GM21717 (cell line): Measurements from ENCODE around the gene GLIPR1L2.
"Not testable (repeated sequence)": the region's sequence is repeated elsewhere in the genome, so short reads cannot be mapped to it uniquely, and the experiment has no call there.

Experiments
- ATAC-seq: cut with Tn5 transposase; IDR thresholded peaks from one replicate; pipeline ENCODE4 v1.9.1; 2021; ENCODE audit warnings: mild to moderate bottlenecking, moderate library complexity; ENCODE audit not compliant: unreplicated experiment

GLIPR1L2 gene

DNA sequence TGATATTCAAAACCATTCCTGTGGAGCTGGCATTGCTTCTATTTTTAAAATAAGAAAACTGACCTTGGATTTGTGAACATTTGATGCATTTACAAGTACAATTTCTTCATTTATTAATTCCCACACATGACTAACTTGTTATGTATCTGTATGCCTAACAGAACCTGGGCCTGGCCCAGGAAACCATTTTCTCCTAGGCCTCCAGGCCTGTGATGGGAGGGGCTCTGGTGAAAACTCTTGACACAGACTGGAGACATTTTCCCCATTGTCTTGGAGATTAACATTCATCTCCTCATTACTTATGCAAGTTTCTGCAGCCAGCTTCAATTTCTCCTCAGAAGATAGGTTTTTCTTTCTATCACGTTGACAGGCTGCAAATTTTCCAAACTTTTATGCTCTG lies 42.0 kb downstream of the GLIPR1L2 start:
- no peak for ATAC-seq

DNA sequence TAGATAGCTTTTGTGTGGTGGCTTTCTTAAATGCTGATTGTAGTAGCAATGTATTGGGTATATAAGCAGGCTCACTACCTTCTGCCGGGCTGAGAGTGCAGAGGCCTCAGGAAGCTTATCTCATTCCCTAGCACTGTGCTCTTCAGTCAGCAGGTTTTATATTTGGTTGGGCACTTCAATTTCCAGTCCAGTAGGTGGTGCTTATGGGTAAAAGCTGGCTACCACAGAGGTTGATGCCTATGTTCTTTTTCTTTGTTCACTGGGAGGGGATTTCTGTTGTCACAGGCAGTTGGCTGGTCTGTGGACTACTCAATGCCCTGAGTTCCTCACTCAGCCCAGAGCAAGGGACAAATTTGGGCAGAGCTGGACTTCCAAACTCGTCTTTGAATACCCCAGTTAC lies 46.7 kb downstream of the GLIPR1L2 start:
- peak; percentile 55 for ATAC-seq

DNA sequence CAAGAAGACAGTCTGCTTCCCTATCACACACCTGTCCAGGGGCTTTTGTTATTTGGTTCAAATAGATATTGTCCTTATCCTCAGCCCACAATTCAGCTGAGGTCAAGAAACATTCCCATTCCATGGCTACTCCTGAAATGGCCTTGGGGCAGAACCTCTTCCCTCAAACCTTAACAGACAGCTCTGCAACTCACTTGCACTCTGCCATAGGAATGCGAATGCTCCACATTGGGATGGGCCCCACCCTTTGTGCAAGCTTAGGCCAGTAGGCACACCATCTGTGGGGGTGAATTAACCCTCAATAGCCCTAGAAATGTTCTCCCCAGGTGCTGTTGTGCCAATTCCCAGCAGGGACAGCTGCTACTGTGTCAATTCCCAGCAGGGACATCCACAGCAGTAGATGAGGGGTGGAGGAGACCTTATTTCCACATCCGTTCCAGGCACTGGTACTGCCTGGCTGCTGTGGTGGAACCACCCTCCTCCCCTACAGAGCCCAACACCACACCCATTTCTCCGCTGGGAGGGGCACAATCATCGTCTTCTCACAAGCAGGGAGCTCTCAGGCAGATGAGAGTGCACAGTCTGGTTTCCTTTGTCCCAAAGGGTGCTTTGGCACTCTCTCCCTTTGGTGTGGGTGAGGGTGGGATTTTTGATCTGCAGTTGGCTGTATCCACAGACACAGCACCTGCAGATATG lies 47.3 kb downstream of the GLIPR1L2 start:
- ATAC-seq, result no peak

DNA sequence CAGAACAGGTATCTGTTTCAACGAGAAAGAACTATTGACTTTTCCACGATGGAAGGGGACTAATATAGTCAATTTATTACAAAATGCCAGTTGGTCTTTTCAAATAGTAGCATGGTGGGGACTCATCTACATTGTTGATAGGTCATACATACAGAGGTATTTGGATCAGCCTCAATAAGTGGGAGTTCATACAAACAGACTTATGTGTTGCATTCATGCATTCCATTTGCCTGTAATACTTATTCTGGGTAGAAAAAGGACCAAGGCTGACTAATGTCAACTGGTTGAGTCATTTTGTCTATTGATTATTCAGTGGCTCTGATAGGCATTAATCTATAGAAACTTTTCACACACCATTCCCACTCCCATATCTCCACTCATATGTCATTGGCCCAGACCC lies 48.2 kb downstream of the GLIPR1L2 start:
- no peak for ATAC-seq

DNA sequence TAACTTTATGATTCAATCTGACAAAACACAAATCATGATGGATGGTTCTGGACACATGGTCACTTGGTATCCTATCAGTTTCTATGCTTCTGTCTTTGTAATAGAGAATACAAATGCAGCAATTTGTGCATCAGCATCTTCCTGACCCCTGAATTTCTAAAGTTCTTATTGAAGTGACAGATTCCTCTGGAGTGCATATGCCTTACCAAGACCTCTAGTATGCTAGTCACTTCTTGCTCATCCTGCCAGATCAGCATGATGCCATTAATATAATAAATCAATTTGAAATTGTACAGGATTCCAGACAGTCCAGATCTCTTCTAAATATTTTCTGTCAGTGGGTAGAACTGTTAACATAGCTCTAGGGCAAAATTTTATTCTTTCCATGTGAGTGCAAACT lies 49.0 kb downstream of the GLIPR1L2 start:
- no peak for ATAC-seq

DNA sequence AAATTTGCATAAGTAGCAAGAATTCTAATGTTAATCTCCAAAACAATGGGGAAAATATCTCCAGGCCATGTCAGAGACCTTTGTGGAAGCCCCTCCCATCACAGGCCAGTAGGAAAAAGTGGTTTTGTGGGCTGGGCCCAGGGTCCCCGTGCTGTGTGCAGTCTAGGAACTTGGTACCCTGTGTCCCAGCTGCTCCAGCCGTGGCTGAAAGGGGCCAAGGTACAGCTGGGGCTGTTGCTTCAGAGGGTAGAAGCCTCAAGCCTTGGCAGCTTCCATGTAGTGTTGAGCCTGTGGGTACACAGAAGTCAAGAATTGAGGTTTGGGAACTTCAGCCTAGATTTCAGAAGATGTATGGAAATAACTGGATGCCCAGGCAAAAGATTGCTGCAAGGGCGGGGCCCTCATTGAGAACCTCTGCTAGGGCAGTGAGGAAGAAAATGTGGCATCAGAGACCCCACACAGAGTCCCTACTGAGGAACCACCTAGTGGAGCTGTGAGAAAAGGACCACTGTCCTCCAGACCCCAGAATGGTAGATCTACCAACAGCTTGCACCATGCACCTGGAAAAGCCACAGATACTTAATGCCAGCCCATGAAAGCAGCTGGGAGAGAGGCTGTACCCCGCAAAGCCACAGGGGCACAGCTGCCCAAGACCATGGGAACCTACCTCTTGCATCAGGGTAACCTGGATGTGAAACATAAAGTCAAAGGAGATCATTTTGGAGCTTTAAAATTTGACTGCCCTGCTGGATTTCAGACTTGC lies 51.0 kb downstream of the GLIPR1L2 start:
- not testable (repeated sequence) for ATAC-seq

DNA sequence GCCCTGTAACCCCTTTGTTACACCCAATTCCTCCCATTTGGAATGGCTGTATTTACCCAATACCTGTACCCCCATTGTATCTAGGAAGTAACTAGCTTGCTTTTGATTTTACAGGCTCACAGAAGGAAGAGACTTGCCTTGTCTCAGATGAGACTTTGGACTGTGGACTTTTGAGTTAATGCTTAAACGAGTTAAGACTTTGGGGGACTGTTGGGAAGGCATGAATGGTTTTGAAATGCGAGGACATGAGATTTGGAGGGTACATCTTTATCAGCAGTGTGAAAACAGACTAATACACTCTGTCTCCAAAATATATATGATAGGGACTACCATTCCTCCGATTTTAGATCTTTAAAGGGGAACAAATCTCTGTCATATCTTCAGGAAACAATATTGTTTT lies 51.6 kb downstream of the GLIPR1L2 start:
- ATAC-seq, result not testable (repeated sequence)

DNA sequence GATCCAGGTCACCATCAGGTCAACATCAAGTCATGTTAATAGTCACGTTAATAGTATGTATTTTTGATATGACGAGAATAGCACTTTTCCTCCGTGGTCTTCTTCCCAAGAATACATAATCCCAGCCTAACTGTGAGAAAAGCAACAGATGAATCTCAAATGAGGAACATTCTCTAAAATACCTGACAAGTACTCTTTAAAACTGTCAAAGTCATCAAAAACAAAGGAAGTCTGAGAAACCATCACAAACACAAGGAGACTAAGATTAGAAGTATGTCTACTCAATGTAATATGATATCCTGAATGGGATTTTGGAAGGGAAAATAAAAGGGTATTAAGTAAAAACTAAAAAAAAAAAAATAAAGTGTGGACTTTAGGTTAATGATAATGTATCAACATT lies 52.8 kb downstream of the GLIPR1L2 start:
- no peak for ATAC-seq

DNA sequence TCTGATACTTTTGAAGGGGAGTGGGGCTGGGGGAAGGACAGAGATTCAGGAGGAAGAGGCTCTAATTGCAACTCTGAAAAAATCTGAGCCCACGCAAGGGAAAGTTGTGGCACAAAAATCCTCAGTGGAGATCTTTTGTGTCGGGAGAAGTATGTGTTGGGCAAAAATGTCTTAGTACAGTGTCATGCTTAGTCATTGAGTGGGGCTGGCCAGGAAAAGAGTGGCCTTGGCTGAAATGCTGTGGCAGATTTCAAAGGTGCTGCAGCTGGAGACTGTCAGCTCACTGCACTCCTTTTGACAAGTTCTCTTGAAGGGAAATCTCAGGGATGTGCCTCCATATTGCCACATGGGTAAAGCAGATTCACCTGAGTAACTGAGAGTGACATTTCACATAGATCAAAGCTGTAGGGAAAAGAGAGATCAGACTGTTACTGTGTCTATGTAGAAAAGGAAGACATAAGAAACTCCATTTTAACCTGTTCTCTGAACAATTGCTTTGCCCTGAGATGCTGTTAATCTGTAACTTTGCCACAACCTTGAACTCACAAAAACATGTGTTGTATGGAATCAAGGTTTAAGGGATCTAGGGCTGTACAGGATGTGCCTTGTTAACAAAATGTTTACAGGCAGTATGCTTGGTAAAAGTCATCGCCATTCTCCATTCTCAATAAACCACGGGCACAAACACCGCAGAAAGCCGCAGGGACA lies 53.7 kb downstream of the GLIPR1L2 start:
- ATAC-seq, result no peak

DNA sequence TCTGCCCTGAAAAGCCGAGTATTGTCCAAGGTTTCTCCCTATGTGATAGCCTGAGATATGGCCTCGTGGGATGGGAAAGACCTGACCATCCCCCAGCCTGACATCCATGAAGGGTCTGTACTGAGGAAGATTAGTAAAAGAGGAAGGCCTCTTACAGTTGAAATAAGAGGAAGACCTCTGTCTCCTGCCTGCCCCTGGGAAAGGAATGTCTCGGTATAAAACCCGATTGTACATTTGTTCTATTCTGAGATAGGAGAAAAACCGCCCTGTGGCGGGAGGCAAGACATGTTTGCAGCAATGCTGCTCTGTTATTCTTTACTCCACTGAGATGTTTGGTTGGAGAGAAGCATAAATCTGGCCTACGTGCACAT lies 54.2 kb downstream of the GLIPR1L2 start:
- ATAC-seq, result not testable (repeated sequence)

DNA sequence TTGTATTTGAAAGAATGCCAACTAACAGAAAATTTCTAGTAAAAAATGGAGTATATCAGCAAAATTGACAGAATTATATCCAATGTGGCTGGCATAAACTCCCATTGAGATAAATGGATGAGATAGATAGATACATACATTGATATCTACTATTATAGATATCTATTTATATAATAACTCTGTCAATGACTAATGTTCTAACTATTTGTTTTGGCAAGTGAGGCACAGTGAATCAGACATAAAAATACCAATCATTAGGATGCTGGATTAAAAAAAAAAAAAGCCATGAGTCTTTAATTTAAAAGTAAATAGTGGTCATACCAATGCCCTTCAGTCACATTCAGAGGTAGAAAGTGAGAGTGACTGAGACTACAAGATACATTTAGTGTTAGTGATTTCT lies 56.0 kb downstream of the GLIPR1L2 start:
- ATAC-seq, result no peak

DNA sequence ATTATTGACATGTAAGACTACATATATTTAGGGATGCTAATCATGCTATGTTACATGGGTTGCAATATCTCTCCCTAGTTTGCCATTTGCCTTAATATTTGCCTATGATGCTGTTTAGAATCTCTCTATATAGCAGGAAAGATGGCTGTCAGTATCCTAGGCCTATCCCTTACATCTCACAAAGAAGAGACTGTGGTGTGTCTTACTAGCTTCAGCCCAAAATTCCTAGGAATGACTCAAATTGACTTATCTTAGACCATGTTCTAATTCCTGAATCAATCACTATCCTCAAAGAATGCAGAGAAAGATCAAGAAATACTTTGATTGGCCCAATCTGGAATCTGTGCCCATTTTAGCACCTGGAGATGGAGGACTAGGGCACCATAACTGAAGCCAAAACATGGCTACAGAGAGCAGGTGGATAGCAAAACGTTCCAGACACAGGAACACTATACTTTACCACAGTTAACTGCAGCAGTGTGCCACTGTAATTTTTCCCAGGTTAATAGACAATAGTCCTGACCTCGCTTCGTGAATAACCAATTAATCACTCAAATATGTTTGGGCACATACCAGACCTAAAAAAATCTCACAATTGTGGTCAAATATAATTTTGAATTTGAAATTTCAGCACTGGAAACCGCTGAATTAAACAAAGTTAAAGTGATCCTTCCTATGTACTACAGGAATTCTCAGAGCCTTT lies 57.0 kb downstream of the GLIPR1L2 start:
- ATAC-seq, result no peak

DNA sequence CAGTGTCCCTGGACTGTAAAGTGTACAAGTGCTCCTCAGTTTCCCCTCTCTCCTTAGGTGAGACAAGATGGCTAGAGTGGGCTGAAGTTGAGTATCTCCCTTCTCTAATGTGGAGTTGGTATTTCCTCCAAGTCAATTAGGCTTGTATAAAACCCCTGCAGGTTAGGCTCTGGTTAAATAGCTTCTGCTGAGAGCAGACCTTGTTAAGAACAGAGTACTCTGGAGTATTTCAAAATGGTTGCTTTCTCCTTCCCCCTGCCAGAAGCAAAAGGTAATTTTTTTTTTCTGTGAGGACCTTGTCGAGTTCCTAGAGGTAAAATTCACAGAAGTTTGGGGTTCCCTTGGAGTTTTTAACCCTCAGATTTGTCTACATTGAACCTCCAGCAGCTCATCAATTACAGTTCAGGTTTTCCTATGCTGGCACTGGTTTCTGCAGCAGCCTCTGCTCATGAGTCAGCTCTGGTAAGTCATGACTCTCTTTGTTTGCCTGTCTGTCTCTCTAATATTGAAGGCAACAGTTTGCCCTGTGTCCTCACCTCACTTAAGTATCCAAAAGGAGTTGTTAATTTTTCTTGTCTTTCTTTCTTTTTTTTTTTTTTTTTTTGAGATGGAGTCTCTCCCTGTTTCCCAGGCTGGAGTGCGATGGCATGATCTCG lies 61.9 kb downstream of the GLIPR1L2 start:
- ATAC-seq, result no peak

DNA sequence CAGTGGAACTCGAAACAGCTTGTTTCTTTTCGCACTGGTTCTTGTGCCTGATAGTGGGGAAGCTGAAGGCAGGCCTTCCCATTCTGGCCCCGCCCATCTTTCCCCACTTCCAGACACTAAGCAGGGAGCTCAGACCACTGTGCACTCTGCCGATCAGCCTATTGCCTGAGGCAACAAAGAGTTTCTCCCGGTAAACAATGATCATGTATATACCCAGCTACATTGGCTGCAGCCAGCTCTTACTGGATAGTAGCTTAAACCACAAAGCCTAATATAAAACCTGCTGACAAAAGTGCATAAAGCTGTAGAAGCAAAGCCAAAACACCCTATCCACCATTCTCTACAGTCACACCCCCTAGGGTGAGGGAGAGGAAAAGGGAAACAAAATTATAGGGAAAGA lies 65.0 kb downstream of the GLIPR1L2 start:
- no peak for ATAC-seq

DNA sequence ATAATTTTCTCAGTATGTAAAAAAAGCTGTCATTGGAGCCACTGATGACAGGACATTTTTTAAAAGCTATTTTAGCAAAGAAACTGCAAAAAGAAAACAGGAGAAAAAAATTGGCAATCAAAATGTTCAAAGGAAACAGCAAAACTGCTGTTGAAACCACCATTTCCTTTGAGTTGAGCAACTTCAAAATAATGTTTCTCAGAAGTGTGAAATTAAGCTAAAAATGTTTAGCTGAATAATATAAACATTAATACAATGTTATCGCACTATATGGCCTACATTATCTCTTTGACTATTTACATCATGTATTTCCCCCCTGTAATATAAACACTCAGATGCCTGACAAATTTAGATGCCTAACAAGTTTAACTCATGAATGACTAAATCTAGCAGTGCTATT lies 66.3 kb downstream of the GLIPR1L2 start:
- no peak for ATAC-seq

DNA sequence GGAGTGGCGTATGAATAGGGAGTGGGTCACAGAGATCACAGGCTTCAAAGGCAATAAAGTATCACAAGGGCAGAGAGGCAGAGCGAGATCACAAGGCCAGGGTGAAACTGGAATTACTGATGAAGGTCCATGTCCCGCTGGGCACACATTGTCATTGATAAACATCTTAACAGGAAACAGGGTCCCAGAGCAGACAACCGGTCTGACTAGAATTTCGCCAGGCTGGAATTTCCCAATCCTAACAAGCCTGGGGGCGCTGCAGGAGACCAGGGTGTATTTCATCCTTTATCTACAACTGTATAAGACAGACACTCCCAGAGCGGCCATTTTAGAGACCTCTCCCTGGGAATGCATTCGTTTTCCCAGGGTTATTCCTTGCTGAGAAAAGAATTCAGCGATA lies 67.0 kb downstream of the GLIPR1L2 start:
- not testable (repeated sequence) for ATAC-seq

DNA sequence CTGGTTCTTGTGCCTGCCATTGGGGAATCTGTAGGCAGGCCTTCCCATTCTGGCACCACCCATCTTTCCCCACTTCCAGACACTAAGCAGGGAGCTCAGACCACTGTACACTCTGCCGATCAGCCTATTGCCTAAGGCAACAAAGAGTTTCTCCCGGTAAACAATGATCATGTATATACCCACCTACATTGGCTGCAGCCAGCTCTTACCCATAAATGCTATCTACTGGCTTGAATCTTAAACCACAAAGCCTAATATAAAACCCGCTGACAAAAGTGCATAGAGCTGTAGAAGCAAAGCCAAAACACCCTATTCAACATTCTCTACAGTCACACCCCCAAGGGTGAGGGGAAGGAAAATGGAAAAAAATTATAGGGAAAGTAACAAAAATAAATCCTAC lies 68.9 kb downstream of the GLIPR1L2 start:
- no peak for ATAC-seq

DNA sequence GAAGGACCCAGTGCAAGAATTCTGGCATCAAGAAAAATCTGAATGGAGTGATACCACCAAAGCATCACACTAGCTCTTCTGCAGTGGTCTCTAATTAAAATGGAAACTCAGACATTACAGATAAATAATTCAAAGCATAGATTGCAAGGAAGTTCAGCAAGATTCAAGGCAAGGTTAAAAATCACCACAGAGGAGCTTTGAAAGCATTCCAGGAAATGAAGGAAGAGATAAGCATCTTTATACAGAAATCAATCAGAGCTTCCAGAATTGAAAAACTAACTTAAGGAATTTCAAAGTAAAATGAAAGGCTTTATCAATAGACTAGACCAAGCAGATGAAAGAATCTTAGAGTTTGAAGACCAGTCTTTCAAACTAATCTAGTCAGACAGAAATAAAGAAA lies 69.3 kb downstream of the GLIPR1L2 start:
- no peak for ATAC-seq

DNA sequence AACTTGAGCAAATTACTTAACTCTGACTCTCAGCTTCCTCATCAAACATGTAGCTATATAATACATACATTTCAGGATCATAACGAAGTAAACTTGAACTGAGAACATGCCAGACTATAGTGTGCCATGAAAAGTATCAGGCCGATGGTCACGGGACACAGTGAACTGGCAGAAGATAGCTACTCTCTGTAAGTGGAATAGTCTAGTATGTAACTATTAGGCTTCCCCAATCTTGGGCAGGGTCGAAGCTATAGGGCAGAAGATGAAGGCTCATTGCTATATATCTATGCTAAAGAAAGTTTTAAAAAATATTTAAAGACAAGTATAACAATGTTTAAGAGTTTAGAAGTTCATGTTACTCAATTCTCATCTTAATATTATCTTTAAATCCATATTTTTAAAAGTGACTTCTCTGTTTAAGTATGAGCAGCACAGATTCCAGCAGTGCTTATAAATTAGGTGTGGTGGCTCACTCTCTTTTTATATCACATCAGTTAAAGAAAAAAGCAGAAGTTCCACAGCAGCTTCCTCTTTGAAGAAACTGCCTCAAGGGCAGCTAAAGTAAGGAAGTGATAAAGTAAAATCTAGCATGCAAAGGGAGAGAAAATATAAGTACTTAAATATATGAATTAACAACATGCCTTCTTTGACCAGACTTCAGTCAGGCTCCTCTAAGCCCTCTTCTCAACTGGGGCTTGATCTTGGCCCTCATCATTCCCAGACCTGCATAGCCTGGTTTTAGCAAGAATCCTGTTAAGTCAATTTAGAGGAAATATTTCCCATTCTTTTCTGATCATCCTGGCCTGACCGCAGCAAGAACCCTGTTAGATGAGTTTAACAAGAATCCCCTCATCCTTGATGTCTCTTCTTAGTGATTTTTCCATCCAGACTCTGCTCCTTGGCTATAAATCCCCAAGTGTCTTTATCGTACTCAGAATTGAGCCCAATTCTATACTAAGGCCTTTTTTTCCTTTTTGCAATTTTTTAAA lies 81.3 kb downstream of the GLIPR1L2 start:
- ATAC-seq, result peak; percentile 63

DNA sequence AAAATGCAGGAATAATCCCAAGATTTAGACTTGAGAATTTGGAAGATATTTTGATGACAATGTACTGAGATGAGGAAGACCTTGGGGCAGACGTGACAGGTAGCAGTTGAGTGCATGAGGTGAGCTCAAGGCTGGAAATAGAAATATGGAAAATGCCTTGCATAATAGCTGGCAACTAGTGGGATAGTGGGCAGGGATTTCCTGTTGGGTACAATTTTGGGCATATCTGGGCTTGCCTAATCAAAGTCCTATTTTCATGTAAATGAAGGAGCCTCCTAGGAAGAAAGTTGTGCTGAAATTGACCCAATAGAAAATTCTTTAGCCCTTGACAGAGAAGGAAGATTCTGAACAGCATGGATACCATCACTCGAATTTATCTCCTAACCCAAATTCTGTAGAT lies 83.2 kb downstream of the GLIPR1L2 start:
- ATAC-seq, result no peak
